ENCODE measurements around the gene PRR33.

PRR33 gene

GRCh38 chr11:1935156-1936071 lies 43.7 kb upstream of the PRR33 start:
- Histone ChIP-seq H3F3A (ENCODE audit: control insufficient read depth, insufficient read depth) (no peaks in the 10 kb centered on the region), H3K27ac (ENCODE audit: low read depth, low read length) (no peak overlapping the region), H3K79me2 (ENCODE audit: control insufficient read depth, low read length) (no peaks in the 10 kb centered on the region), H3K4me1 (ENCODE audit: control insufficient read depth, low read length) (no peaks in the 10 kb centered on the region), H4K20me1 (ENCODE audit: control insufficient read depth, insufficient read depth, low read depth, low read length) (no peaks in the 10 kb centered on the region), H3K4me2 (ENCODE audit: low read length) (no peak overlapping the region), H3K9me2 (replicated peaks; ENCODE audit: control insufficient read depth, low read length) (no peaks in the 10 kb centered on the region), H3K9me3 (ENCODE audit: control insufficient read depth, insufficient read depth, low read length) (no peaks in the 10 kb centered on the region), H3K4me3 (ENCODE audit: low read length) (no peak overlapping the region), H3K36me3 (ENCODE audit: control insufficient read depth, low read length) (no peaks in the 10 kb centered on the region), H3K27me3 (ENCODE audit: control insufficient read depth, low read length) (no peaks in the 10 kb centered on the region)
- TF ChIP-seq EZH2phosphoT487 (IDR thresholded peaks at IDR 0.05; ENCODE audit: borderline replicate concordance, low read length): no peak
- no peak for TF ChIP-seq CTCF (IDR thresholded peaks at IDR 0.05; ENCODE audit: low read depth, low read length, poor library complexity, severe bottlenecking)

- H4K20me1 ChIP-seq (ENCODE audit: control insufficient read depth, insufficient read depth, low read depth, low read length): no peaks in the 10 kb centered on the region
- H3K27ac ChIP-seq (ENCODE audit: low read depth, low read length): no peak overlapping the region
- no peaks in the 10 kb centered on the region for H3K27me3 ChIP-seq (ENCODE audit: control insufficient read depth, low read length)
- TF ChIP-seq EZH2phosphoT487 (IDR thresholded peaks at IDR 0.05; ENCODE audit: borderline replicate concordance, low read length) (no peak), CTCF (IDR thresholded peaks at IDR 0.05; ENCODE audit: low read depth, low read length, poor library complexity, severe bottlenecking) (no peak)
- H3K9me2 ChIP-seq (replicated peaks; ENCODE audit: control insufficient read depth, low read length): no peaks in the 10 kb centered on the region
- H3K9me3 ChIP-seq (ENCODE audit: control insufficient read depth, insufficient read depth, low read length): no peaks in the 10 kb centered on the region
- no peaks in the 10 kb centered on the region for H3K36me3 ChIP-seq (ENCODE audit: control insufficient read depth, low read length)
- H3K4me2 ChIP-seq (ENCODE audit: low read length): no peak overlapping the region
- no peaks in the 10 kb centered on the region for H3F3A ChIP-seq (ENCODE audit: control insufficient read depth, insufficient read depth)
- H3K4me3 ChIP-seq (ENCODE audit: low read length): no peak overlapping the region
- H3K4me1 ChIP-seq (ENCODE audit: control insufficient read depth, low read length): no peaks in the 10 kb centered on the region
- no peaks in the 10 kb centered on the region for H3K79me2 ChIP-seq (ENCODE audit: control insufficient read depth, low read length)
Measured at GRCh38 chr11:1934335-1935155, 42.9 kb upstream of the PRR33 start.

GRCh38 chr11:1933416-1934334 lies 42.0 kb upstream of the PRR33 start:
- Histone ChIP-seq H3K4me1 (ENCODE audit: control insufficient read depth, low read length) (no peaks in the 10 kb centered on the region), H3K9me3 (ENCODE audit: control insufficient read depth, insufficient read depth, low read length) (no peaks in the 10 kb centered on the region), H3K9me2 (replicated peaks; ENCODE audit: control insufficient read depth, low read length) (no peaks in the 10 kb centered on the region), H3K27me3 (ENCODE audit: control insufficient read depth, low read length) (no peaks in the 10 kb centered on the region), H3K4me2 (ENCODE audit: low read length) (no peak overlapping the region), H4K20me1 (ENCODE audit: control insufficient read depth, insufficient read depth, low read depth, low read length) (no peaks in the 10 kb centered on the region), H3K79me2 (ENCODE audit: control insufficient read depth, low read length) (no peaks in the 10 kb centered on the region), H3F3A (ENCODE audit: control insufficient read depth, insufficient read depth) (no peaks in the 10 kb centered on the region), H3K4me3 (ENCODE audit: low read length) (no peak overlapping the region), H3K27ac (ENCODE audit: low read depth, low read length) (no peak overlapping the region), H3K36me3 (ENCODE audit: control insufficient read depth, low read length) (no peaks in the 10 kb centered on the region)
- no peak for TF ChIP-seq EZH2phosphoT487 (IDR thresholded peaks at IDR 0.05; ENCODE audit: borderline replicate concordance, low read length)
- no peak for TF ChIP-seq CTCF (IDR thresholded peaks at IDR 0.05; ENCODE audit: low read depth, low read length, poor library complexity, severe bottlenecking)
